K562 (cell line): ENCODE data around the gene MAS1L. TPM values are rescaled to one million over a fixed set of nuclear protein-coding genes. Genes with fewer than 3 reads are reported as not detected.

Experiments
- ATAC-seq: fragments of 200-7000 bp; cut with Tn5 transposase; 3 replicates; pipeline ENCODE4 v1.9.1; 2020; ENCODE audit warnings: moderate library complexity
- BruUV-seq: library from RNA; stranded (reverse); fragments of 400-500 nt; replicated peaks from 2 replicates; lab custom pipeline; 2021; lab: Mats Ljungman, UMichigan
- CTCF ChIA-PET: fragments of 300-600 bp; formaldehyde crosslinking; extraction: SDS; loops from one replicate; lab custom pipeline; 2021; ENCODE audit warnings: low intra/inter-chr PET ratio; lab: Yijun Ruan, JAX
- POLR2A ChIA-PET: fragments of 300-600, 350-650 bp; sonication (Branson Sonifier 250); formaldehyde crosslinking; extraction: SDS; loops from one replicate; lab custom pipeline; 2021; ENCODE audit warnings: antibody characterized with exemption, inconsistent platforms; lab: Yijun Ruan, JAX
- DNase-seq, 4 experiments: peaks; one replicate each; pipeline versions ENCODE4 v3.0.0 to v3.0.0-alpha.2; 2011 to 2018; ENCODE audit warnings: low spot score in 3 of 4, mixed read lengths in 3 of 4; ENCODE audit errors: extremely low read depth in 1 of 4
- FAIRE-seq: peaks from 2 replicates; lab custom pipeline; 2011; peaks lifted over from hg19 to GRCh38; lab: Jason Lieb, UNC
- H2AFZ ChIP-seq: 2 replicates; pipeline ENCODE4 v1.6.0; 2011; ENCODE audit warnings: low read depth, low read length, control low read depth, inconsistent platforms
- H3K27ac ChIP-seq: fragments of 200-600 bp; 3 replicates; pipeline ENCODE4 v1.8.0; 2011; ENCODE audit warnings: low read depth, mild to moderate bottlenecking, control low read depth, inconsistent platforms, low read length, moderate library complexity, mixed read lengths; ENCODE audit errors: extremely low read depth
- H3K27me3 ChIP-seq, 2 experiments: fragments of 300-600 bp in 1 of 2; 2 replicates in 1 of 2; 3 replicates in 1 of 2; pipeline versions ENCODE4 v1.6.0 to v1.8.0; 2011; ENCODE audit warnings: inconsistent platforms in 2 of 2, low read length in 2 of 2, mild to moderate bottlenecking in 1 of 2, mixed read lengths in 1 of 2, moderate library complexity in 1 of 2; ENCODE audit not compliant: control insufficient read depth in 2 of 2, insufficient read depth in 2 of 2
- H3K36me3 ChIP-seq: fragments of 300-600 bp; 3 replicates; pipeline ENCODE4 v1.8.0; 2011; ENCODE audit warnings: mild to moderate bottlenecking, low read length, inconsistent platforms; ENCODE audit not compliant: control insufficient read depth, insufficient read depth
- H3K4me1 ChIP-seq, 2 experiments: fragments of 200-600 bp in 1 of 2; replicated peaks in 1 of 2; 2 replicates in 1 of 2; 3 replicates in 1 of 2; pipeline versions ENCODE4 v1.5.1 to v1.8.0; 2011; ENCODE audit warnings: inconsistent platforms in 2 of 2, low read length in 2 of 2, mild to moderate bottlenecking in 1 of 2, mixed read lengths in 1 of 2, moderate library complexity in 1 of 2; ENCODE audit not compliant: control insufficient read depth in 2 of 2, insufficient read depth in 2 of 2
- H3K4me2 ChIP-seq: 2 replicates; pipeline ENCODE4 v1.6.1; 2011; ENCODE audit warnings: low read length, control low read depth, inconsistent platforms, mixed read lengths; ENCODE audit not compliant: insufficient read depth
- H3K4me3 ChIP-seq: fragments of 200-600 bp; sonication (generic), shearing (Covaris generic); 2 replicates; pipeline ENCODE4 v1.5.1; 2016; ENCODE audit warnings: control low read depth, inconsistent platforms
- H3K79me2 ChIP-seq: fragments of 200-600 bp; 3 replicates; pipeline ENCODE4 v1.8.0; 2011; ENCODE audit warnings: low read length, inconsistent platforms; ENCODE audit not compliant: control insufficient read depth, insufficient read depth
- H3K9ac ChIP-seq, 2 experiments: 2 replicates each; pipeline versions ENCODE4 v1.6.0 to v1.6.1; 2011; ENCODE audit warnings: low read depth in 2 of 2, low read length in 2 of 2, control low read depth in 1 of 2, inconsistent platforms in 1 of 2, mild to moderate bottlenecking in 1 of 2, mixed read lengths in 1 of 2; ENCODE audit not compliant: insufficient read depth in 1 of 2
- H3K9me1 ChIP-seq: one replicate; pipeline ENCODE4 v1.6.0; 2011; ENCODE audit warnings: inconsistent platforms, mild to moderate bottlenecking, low read length, moderate library complexity; ENCODE audit not compliant: control insufficient read depth, insufficient read depth
- H3K9me3 ChIP-seq: replicated peaks from 2 replicates; pipeline ENCODE4 v1.5.1; 2011; ENCODE audit warnings: low read depth, low read length, inconsistent platforms; ENCODE audit not compliant: control insufficient read depth, insufficient read depth
- H4K20me1 ChIP-seq: replicated peaks from 2 replicates; pipeline ENCODE4 v1.6.1; 2011; ENCODE audit warnings: low read length, inconsistent platforms, mixed read lengths; ENCODE audit not compliant: control insufficient read depth, insufficient read depth
- ARHGAP35 ChIP-seq: fragments of 450-650 bp; IDR thresholded peaks from 2 replicates; pipeline ENCODE4 v1.6.1; 2018; ENCODE audit not compliant: partially characterized antibody
- ASH1L ChIP-seq: fragments of 450-650 bp; IDR thresholded peaks from 2 replicates; pipeline ENCODE4 v1.6.1; 2018; ENCODE audit warnings: borderline replicate concordance, mild to moderate bottlenecking, low read depth; ENCODE audit not compliant: partially characterized antibody
- CXXC5 ChIP-seq: fragments of 250-450 bp; sonication (Bioruptor Pico); IDR thresholded peaks from 2 replicates; pipeline ENCODE4 v1.8.0; 2022; ENCODE audit warnings: inconsistent platforms, mild to moderate bottlenecking, moderate library complexity
- ESRRA ChIP-seq: fragments of 450-650 bp; IDR thresholded peaks from 2 replicates; pipeline ENCODE4 v1.6.1; 2014; ENCODE audit warnings: low read depth, mild to moderate bottlenecking, moderate library complexity, borderline replicate concordance
- ETV5 ChIP-seq: sonication (generic); formaldehyde crosslinking; IDR thresholded peaks from 2 replicates; pipeline ENCODE4 v1.4.0; 2020; ENCODE audit warnings: low read depth, mild to moderate bottlenecking, missing genetic modification reagents
- HDAC6 ChIP-seq: IDR thresholded peaks from 2 replicates; pipeline ENCODE4 v1.6.1; 2012; ENCODE audit warnings: low read depth, mild to moderate bottlenecking, control low read depth, inconsistent platforms, low read length, moderate library complexity
- HEY1 ChIP-seq: fragments of 250-450 bp; sonication (Bioruptor Pico); IDR thresholded peaks from 2 replicates; pipeline ENCODE4 v1.5.0; 2020; ENCODE audit warnings: mild to moderate bottlenecking, moderate library complexity, borderline replicate concordance
- HINFP ChIP-seq: fragments of 450-650 bp; conservative IDR thresholded peaks from 2 replicates; pipeline ENCODE4 v1.6.1; 2016; ENCODE audit warnings: missing genetic modification characterization, low read depth, mild to moderate bottlenecking, control low read depth, missing compliant biosample characterization
- NR2C2 ChIP-seq, 2 experiments: fragments of 200-800 bp in 1 of 2; sonication (Bioruptor generic) in 1 of 2; sonication (generic) in 1 of 2; formaldehyde crosslinking in 1 of 2; IDR thresholded peaks; 2 replicates each; pipeline versions ENCODE4 v1.6.1 to v1.8.0; 2016 to 2022; ENCODE audit warnings: mild to moderate bottlenecking in 1 of 2, missing compliant biosample characterization in 1 of 2, missing genetic modification characterization in 1 of 2, missing genetic modification reagents in 1 of 2
- NRF1 ChIP-seq, 2 experiments: fragments of 450-650 bp; IDR thresholded peaks in 1 of 2; conservative IDR thresholded peaks in 1 of 2; 2 replicates each; pipeline ENCODE4 v1.6.1; 2014; ENCODE audit warnings: mild to moderate bottlenecking in 2 of 2
- RBM39 ChIP-seq: fragments of 200-400 bp; formaldehyde crosslinking; optimal IDR thresholded peaks from 2 replicates; pipeline ENCODE3; 2018; ENCODE audit warnings: low read depth, low read length
- ZC3H11A ChIP-seq: IDR thresholded peaks from 2 replicates; pipeline ENCODE4 v1.6.1; 2012; ENCODE audit warnings: low read depth, low read length, improper control_type of control experiment
- ZNF239 ChIP-seq: fragments of 250-450 bp; sonication (Bioruptor Pico); IDR thresholded peaks from 2 replicates; pipeline ENCODE4 v1.4.0; 2020; ENCODE audit warnings: mild to moderate bottlenecking
- ZNF253 ChIP-seq: fragments of 250-450 bp; sonication (Bioruptor Pico); conservative IDR thresholded peaks from 2 replicates; pipeline ENCODE4 v1.6.1; 2021; ENCODE audit warnings: mild to moderate bottlenecking
- ZNF511 ChIP-seq: sonication (generic); formaldehyde crosslinking; IDR thresholded peaks from 2 replicates; pipeline ENCODE4 v1.8.0; 2022; ENCODE audit warnings: mild to moderate bottlenecking, missing genetic modification reagents
- ZNF584 ChIP-seq: fragments of 200-800 bp; sonication (Bioruptor generic); IDR thresholded peaks from 2 replicates; pipeline ENCODE4 v1.6.1; 2016; ENCODE audit warnings: low read depth, mild to moderate bottlenecking, missing genetic modification characterization, missing compliant biosample characterization
- ZNF592 ChIP-seq: fragments of 450-650 bp; IDR thresholded peaks from 2 replicates; pipeline ENCODE4 v1.6.1; 2017; ENCODE audit warnings: antibody characterized with exemption, mild to moderate bottlenecking
- WGBS: fragments of 100-300 bp; shearing (Covaris generic); methylation state at CpG from one replicate; pipeline ENCODE4 v1.1.6; 2016; ENCODE audit warnings: low coverage, mixed read lengths; ENCODE audit not compliant: insufficient coverage; ENCODE audit errors: missing lambda C conversion rate; 5-methylcytosine and 5-hydroxymethylcytosine counted together
- in situ Hi-C: fragments of 300-500 bp; cut with MboI; formaldehyde crosslinking; loops from 4 replicates; pipeline ENCODE4 v1.15.0; 2018; ENCODE audit warnings: inconsistent platforms, mixed read lengths
- intact Hi-C: fragments of 100-400 bp; cut with micrococcal nuclease; formaldehyde crosslinking; loops from 2 replicates; pipeline ENCODE4 v1.14.2; 2022
- polyA plus RNA-seq, 8 experiments: library from polyadenylated mRNA; depleted of rRNA in 4 of 8; stranded (reverse) in 5 of 8; unstranded in 3 of 8; fragments of >200 nt; fragmentation: Nextera tagmentation in 2 of 8; fragmentation: Illumina TruSeq in 1 of 8; extraction: Ambion mirVana in 2 of 8; extraction: Trizol in 1 of 8; gene quantifications; 2 replicates each; pipeline versions ENCODE4 v1.2.1 to v1.2.3, GENCODE V29; 2011 to 2014; ENCODE audit warnings: inconsistent platforms in 1 of 8, missing spikeins in 1 of 8
- total RNA-seq, 7 experiments: library from RNA; depleted of rRNA in 6 of 7; stranded (reverse); fragments of >200 nt in 6 of 7; fragmentation: Illumina TruSeq in 2 of 7; extraction: Trizol in 2 of 7; gene quantifications; 2 replicates each; pipeline versions ENCODE4 v1.2.1 to v1.2.3, GENCODE V29; 2011 to 2021; ENCODE audit warnings: low replicate concordance in 1 of 7

The MAS1L gene
- total and polyA plus RNA-seq, 9 of the 15 experiments (the other 6 are each of a cell fraction or from before 2014, with no cell fraction given): not detected

- CTCF ChIA-PET: no interaction called here
- Histone ChIP-seq H3K9me3 (no peaks in the 10 kb centered on the region), H3K36me3 (no peaks in the 10 kb centered on the region), H3K4me1 (peaks cover 8 to 39% of the 10 kb centered on the region in 2 experiments; a peak in 4 of 5 replicates), H3K27me3 (peaks cover 0 to 3% of the 10 kb centered on the region in 2 experiments; a peak in 1 of 5 replicates), H3K9ac (no peak overlapping the region), H3K9me1 (no peaks in the 10 kb centered on the region), H3K79me2 (no peaks in the 10 kb centered on the region), H3K4me3 (no peak overlapping the region), H3K27ac (no peak overlapping the region), H4K20me1 (no peaks in the 10 kb centered on the region), H3K4me2 (no peak overlapping the region), H2AFZ (no peak overlapping the region)
- POLR2A ChIA-PET: no interaction called here
- DNase-seq: peak in 1 of 4 experiments; percentile 27
- 21% methylated on average over 4 of the region's 4 CpGs for WGBS
- in situ Hi-C loops (no loop called here), intact Hi-C loops (no loop called here)
- no peak for ATAC-seq
- BruUV-seq: no TSS peak
- no peak for FAIRE-seq
- TF ChIP-seq CXXC5 (peak; percentile 43; the same call in 1 of the 2 replicates), ZC3H11A (no peak), ASH1L (no peak), HDAC6 (no peak), HEY1 (CRISPR knock-in tag) (0 out of 2 replicates have a peak, but pooled peaks have one; percentile 67), ZNF239 (0 out of 2 replicates have a peak, but pooled peaks have one; percentile 27), ESRRA (peak; percentile 79; the same call in 1 of the 2 replicates), ZNF253 (CRISPR knock-in tag) (no peak), ZNF511 (no peak), NR2C2 (CRISPR knock-in tag; IDR thresholded peaks at IDR 0.05) (no peak), NR2C2 (tag; IDR thresholded peaks at IDR 0.05) (no peak), ARHGAP35 (no peak), ZNF592 (no peak), NRF1 (conservative IDR thresholded peaks at IDR 0.05 in 1 of 2, IDR thresholded peaks at IDR 0.05 in 1 of 2) (no peak), ZNF584 (0 out of 2 replicates have a peak, but pooled peaks have one; percentile 30), RBM39 (no peak), ETV5 (CRISPR knock-in tag) (no peak), HINFP (tag) (no peak)
These were observed 3.8 kb upstream of the MAS1L start for GRCh38 chr6:29491574-29491973.
